ENCODE data around the gene MZB1. TPM values are rescaled to one million over a fixed set of nuclear protein-coding genes. Genes with fewer than 3 reads are reported as not detected.
"Not testable (repeated sequence)": the region's sequence is repeated elsewhere in the genome, so short reads cannot be mapped to it uniquely, and the experiment has no call there.

Gene MZB1
- total RNA-seq, 6 experiments from 2014 or later = 0.37 to 5.1 (median 1.1) TPM

DNA sequence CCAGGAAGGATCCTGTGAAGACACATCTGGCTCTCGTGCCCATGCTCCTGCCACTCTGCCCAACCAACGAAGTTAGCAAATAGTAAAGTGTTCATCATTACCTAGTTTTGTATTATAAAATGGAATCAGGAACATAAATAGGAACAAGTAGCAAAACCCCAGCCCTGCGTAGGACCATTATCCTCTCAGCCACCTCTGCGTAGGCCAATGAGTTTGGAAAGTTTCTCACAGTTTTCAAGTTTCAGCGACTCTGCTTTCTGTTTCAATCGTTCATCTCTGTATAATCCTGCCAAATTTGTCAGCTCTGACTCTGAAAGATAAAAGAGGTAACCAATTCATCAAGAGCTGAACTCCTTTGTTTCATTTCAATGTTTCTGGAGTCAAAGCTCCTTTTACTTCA lies 24.2 kb upstream of the MZB1 start:
- no peaks in the 10 kb centered on the region for H3K9me3 ChIP-seq
- no peak for TF ChIP-seq POLR2A (IDR thresholded peaks at IDR 0.05)
- TF ChIP-seq, protein P1, sequence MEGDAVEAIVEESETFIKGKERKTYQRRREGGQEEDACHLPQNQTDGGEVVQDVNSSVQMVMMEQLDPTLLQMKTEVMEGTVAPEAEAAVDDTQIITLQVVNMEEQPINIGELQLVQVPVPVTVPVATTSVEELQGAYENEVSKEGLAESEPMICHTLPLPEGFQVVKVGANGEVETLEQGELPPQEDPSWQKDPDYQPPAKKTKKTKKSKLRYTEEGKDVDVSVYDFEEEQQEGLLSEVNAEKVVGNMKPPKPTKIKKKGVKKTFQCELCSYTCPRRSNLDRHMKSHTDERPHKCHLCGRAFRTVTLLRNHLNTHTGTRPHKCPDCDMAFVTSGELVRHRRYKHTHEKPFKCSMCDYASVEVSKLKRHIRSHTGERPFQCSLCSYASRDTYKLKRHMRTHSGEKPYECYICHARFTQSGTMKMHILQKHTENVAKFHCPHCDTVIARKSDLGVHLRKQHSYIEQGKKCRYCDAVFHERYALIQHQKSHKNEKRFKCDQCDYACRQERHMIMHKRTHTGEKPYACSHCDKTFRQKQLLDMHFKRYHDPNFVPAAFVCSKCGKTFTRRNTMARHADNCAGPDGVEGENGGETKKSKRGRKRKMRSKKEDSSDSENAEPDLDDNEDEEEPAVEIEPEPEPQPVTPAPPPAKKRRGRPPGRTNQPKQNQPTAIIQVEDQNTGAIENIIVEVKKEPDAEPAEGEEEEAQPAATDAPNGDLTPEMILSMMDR (IDR thresholded peaks at IDR 0.05) = no peak
- no peak overlapping the region for H3K4me3 ChIP-seq
- ATAC-seq (no peak), DNase-seq (peak in 1 of 3 donors; percentile 9)
- no peaks in the 10 kb centered on the region for H3K36me3 ChIP-seq
- no peaks in the 10 kb centered on the region for H3K27me3 ChIP-seq
- 70% methylated on average over 5 of the region's 6 CpGs for WGBS (ENCODE audit: insufficient coverage, low coverage, low lambda C conversion rate, missing lambda C conversion rate)
- H3K27ac ChIP-seq = no peak overlapping the region
- intact Hi-C loops (cut with DNase I) = no loop called here
- H3K4me1 ChIP-seq = no peaks in the 10 kb centered on the region

- peak in 1 of 4 donors; percentile 32 for ATAC-seq
- Histone ChIP-seq H3K36me3 (no peaks in the 10 kb centered on the region), H3K4me1 (peaks cover 0 to 4% (median 0%) of the 10 kb centered on the region in 4 donors), H3K9me3 (no peaks in the 10 kb centered on the region), H3K4me3 (no peak overlapping the region), H3K27me3 (no peaks in the 10 kb centered on the region), H3K27ac (no peak overlapping the region)
- 70% methylated on average over 5 of the region's 6 CpGs for WGBS (ENCODE audit: insufficient coverage, low coverage, low lambda C conversion rate, missing lambda C conversion rate)
- no peak for TF ChIP-seq POLR2A (IDR thresholded peaks at IDR 0.05)
- TF ChIP-seq, protein P1 (IDR thresholded peaks at IDR 0.05) = no peak
- DNase-seq = peak in 1 of 3 donors; percentile 8
- intact Hi-C loops (cut with DNase I) = no loop called here
Observed at GRCh38 chr5:139413153-139413552, 23.4 kb upstream of the MZB1 start.

DNA sequence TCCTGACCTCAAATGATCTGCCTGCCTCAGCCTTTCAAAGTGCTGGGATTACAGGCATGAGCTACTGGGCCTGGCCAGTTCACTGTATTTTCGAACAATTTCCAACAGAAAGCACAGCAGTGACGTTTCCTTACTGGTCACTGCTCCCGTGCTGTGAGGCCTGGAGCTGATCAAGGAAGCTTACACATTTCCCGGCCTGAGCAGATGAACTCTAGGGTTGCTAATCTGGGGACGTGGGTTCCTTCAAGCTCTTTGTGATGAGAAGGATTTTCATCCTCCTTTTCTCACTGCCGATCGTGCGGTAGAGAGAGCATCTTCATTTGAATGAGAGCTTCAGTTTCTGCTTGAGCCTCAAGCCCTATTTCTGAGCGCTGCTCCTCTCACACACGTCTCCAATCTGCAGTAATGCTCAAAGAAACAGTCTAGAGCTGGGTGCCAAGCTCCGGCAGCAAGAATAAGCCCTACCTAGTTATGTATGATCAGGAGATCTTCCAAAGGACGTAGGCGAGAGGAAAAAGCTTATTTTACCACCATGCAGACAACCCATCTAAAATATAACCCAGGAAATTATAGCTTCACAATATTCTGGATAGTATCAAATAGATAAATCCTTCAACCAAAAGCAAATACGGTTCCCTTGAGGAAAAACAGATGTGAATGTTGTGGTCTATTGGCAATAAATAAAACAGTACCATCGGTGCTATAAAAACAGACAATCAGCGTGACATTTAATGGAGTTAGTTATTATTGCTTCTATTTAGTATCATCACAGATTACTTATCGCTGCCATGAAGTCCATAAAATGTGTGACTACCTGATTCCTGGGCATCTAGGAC lies 21.5 kb upstream of the MZB1 start:
- H3K4me1 ChIP-seq = peaks cover 0 to 4% (median 0%) of the 10 kb centered on the region in 4 donors
- H3K4me3 ChIP-seq = no peak overlapping the region
- TF ChIP-seq, protein P1 (IDR thresholded peaks at IDR 0.05) = no peak
- TF ChIP-seq POLR2A (IDR thresholded peaks at IDR 0.05) = no peak
- no peaks in the 10 kb centered on the region for H3K9me3 ChIP-seq
- no peaks in the 10 kb centered on the region for H3K36me3 ChIP-seq
- ATAC-seq (peak in 2 of 4 donors; percentile 18 to 21), DNase-seq (peak in 1 of 3 donors; percentile 39)
- WGBS (ENCODE audit: insufficient coverage, low coverage, low lambda C conversion rate, missing lambda C conversion rate) = 70% methylated on average over 16 of the region's 17 CpGs
- peak overlapping the region in 1 of 3 donors; percentile 39 for H3K27ac ChIP-seq
- no peaks in the 10 kb centered on the region for H3K27me3 ChIP-seq
- intact Hi-C loops (cut with DNase I) = no loop called here

DNA sequence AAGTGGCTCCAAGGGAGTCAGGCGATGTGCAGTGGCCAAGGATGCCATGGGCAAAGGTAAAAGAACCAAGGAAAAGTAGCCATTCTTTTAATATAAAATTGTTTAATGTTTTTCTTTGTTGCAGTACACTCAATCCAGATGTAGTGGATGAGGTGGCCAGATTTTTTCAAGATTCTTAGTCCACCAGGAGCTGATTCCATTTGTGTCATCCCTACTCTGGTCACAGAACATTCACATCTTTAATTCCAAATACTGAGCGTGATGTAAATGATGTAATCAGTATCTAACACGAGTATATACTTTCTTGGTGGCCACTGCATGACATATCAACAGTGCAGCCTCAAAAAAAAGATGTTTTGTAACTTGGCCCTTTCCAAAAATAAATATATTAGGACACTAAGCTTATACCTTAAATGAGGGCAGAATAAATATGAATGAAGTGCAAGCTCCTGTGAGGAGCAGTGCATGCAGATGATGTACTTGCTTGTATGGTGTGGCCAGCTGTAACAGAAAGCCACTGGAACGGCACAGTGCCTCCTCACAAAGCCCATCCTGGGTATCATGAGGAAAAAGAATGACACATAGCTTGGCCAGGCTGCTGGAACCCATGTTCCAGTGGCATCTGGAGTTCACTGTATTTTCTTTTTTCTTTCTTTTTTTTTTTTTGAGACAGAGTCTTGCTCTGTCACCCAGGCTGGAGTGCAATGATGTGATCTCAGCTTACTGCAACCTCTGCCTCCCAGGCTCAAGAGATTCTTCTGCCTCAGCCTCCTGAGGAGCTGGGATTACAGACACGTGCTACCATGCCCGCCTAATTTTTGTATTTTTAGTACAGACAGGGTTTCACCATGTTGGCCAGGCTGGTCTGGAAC lies 20.6 kb upstream of the MZB1 start:
- no peak overlapping the region for H3K4me3 ChIP-seq
- no peaks in the 10 kb centered on the region for H3K27me3 ChIP-seq
- WGBS (ENCODE audit: insufficient coverage, low coverage, low lambda C conversion rate, missing lambda C conversion rate) = 58% methylated on average over 6 of the region's 6 CpGs
- TF ChIP-seq, protein P1 (IDR thresholded peaks at IDR 0.05) = no peak
- TF ChIP-seq POLR2A (IDR thresholded peaks at IDR 0.05) = no peak
- intact Hi-C loops (cut with DNase I) = no loop called here
- DNase-seq (peak in 1 of 3 donors; percentile 17), ATAC-seq (no peak)
- peaks cover 0 to 4% (median 0%) of the 10 kb centered on the region in 4 donors for H3K4me1 ChIP-seq
- H3K27ac ChIP-seq = no peak overlapping the region
- H3K36me3 ChIP-seq = no peaks in the 10 kb centered on the region
- no peaks in the 10 kb centered on the region for H3K9me3 ChIP-seq

GRCh38 chr5:139409116-139409515 lies 19.4 kb upstream of the MZB1 start:
- intact Hi-C loops (cut with DNase I); H3K27me3 ChIP-seq; H3K36me3 ChIP-seq; H3K4me3 ChIP-seq; H3K4me1 ChIP-seq; H3K9me3 ChIP-seq; DNase-seq; H3K27ac ChIP-seq; ATAC-seq: not testable (repeated sequence)
- WGBS (ENCODE audit: insufficient coverage, low coverage, low lambda C conversion rate, missing lambda C conversion rate) = 82% methylated on average over 2 of the region's 5 CpGs

Data from right lobe of liver (tissue), 6 donors.